ENCODE measurements around the gene PFN4.

- TF ChIP-seq CTCF (IDR thresholded peaks at IDR 0.05) (no peak), POLR2A (IDR thresholded peaks at IDR 0.05) (no peak)
Observed at GRCh38 chr2:24160761-24161160, 37.6 kb upstream of the PFN4 start.
